PC-9 (cell line): ENCODE data around the gene TOM1L2. TPM values are rescaled to one million over a fixed set of nuclear protein-coding genes. Genes with fewer than 3 reads are reported as not detected.

Experiments used
- BruUV-seq: library from RNA; stranded (reverse); fragments of 400-500 nt; replicated peaks from 2 replicates; lab custom pipeline; 2021; lab: Mats Ljungman, UMichigan
- CTCF ChIA-PET: fragments of 300-600 bp; sonication (Branson Sonifier 250); formaldehyde crosslinking; loops from one replicate; lab custom pipeline; 2022; ENCODE audit warnings: antibody characterized with exemption; lab: Charles Lee
- POLR2A ChIA-PET: fragments of 300-600 bp; sonication (Branson Sonifier 250); formaldehyde crosslinking; loops from one replicate; lab custom pipeline; 2022; ENCODE audit warnings: antibody characterized with exemption; ENCODE audit not compliant: unreplicated experiment; lab: Charles Lee
- DNase-seq, 2 experiments: peaks; one replicate each; pipeline versions ENCODE4 v3.0.0 to v3.0.0-alpha.2; 2015 to 2022; ENCODE audit warnings: mixed read lengths in 1 of 2
- H2AFZ ChIP-seq: fragments of 200-600 bp; sonication (generic); 2 replicates; pipeline ENCODE4 v1.8.1; 2017; ENCODE audit warnings: antibody characterized with exemption
- H3F3A ChIP-seq: fragments of 200-600 bp; sonication (generic); 2 replicates; pipeline ENCODE4 v1.8.1; 2017; ENCODE audit warnings: antibody characterized with exemption, mild to moderate bottlenecking, low read depth; ENCODE audit not compliant: insufficient read depth
- H3K27ac ChIP-seq: fragments of 200-600 bp; sonication (generic); 2 replicates; pipeline ENCODE4 v1.6.1; 2016; ENCODE audit warnings: mixed run types
- H3K27me3 ChIP-seq: fragments of 200-600 bp; sonication (generic); 2 replicates; pipeline ENCODE4 v1.6.1; 2016; ENCODE audit warnings: low read depth, mixed run types; ENCODE audit not compliant: insufficient read depth
- H3K36me3 ChIP-seq: fragments of 200-600 bp; sonication (generic); 2 replicates; pipeline ENCODE4 v1.6.1; 2016; ENCODE audit warnings: low read depth, mixed run types
- H3K4me1 ChIP-seq: fragments of 200-600 bp; sonication (generic); replicated peaks from 2 replicates; pipeline ENCODE4 v1.6.1; 2016; ENCODE audit warnings: mixed run types; ENCODE audit not compliant: insufficient read depth
- H3K4me2 ChIP-seq: fragments of 200-600 bp; sonication (generic); 2 replicates; pipeline ENCODE4 v1.6.1; 2017; ENCODE audit warnings: mixed run types
- H3K4me3 ChIP-seq: fragments of 200-600 bp; sonication (generic); 2 replicates; pipeline ENCODE4 v1.6.1; 2016; ENCODE audit warnings: mixed run types
- H3K79me2 ChIP-seq: fragments of 200-600 bp; sonication (generic); 2 replicates; pipeline ENCODE4 v1.6.1; 2017; ENCODE audit warnings: low read depth, mixed run types
- H3K9me2 ChIP-seq: fragments of 200-600 bp; sonication (generic); 2 replicates; pipeline ENCODE4 v1.8.1; 2017; ENCODE audit warnings: mild to moderate bottlenecking; ENCODE audit not compliant: insufficient read depth
- H3K9me3 ChIP-seq: fragments of 200-600 bp; sonication (generic); 2 replicates; pipeline ENCODE4 v1.8.1; 2016; ENCODE audit warnings: low read depth; ENCODE audit not compliant: insufficient read depth
- H4K20me1 ChIP-seq: fragments of 200-600 bp; sonication (generic); 2 replicates; pipeline ENCODE4 v1.8.1; 2017; ENCODE audit not compliant: insufficient read depth
- CTCF ChIP-seq: fragments of 200-600 bp; sonication (generic); conservative IDR thresholded peaks from 2 replicates; pipeline ENCODE4 v1.6.1; 2017; ENCODE audit warnings: mixed run types, antibody characterized with exemption, mild to moderate bottlenecking, moderate library complexity
- EZH2 ChIP-seq: fragments of 200-600 bp; sonication (generic); IDR thresholded peaks from 2 replicates; pipeline ENCODE4 v1.8.0; 2017; ENCODE audit warnings: antibody characterized with exemption, low read depth
- intact Hi-C: fragments of 100-400 bp; cut with micrococcal nuclease; formaldehyde crosslinking; loops from one replicate; pipeline ENCODE4 v1.10.0; 2022; ENCODE audit not compliant: unreplicated experiment
- total RNA-seq: library from RNA; stranded (reverse); gene quantifications from 2 replicates; pipeline ENCODE4 v1.2.3, GENCODE V29; 2021

Gene TOM1L2
- total RNA-seq, 1 experiment from 2014 or later, result 68.5 TPM

DNA sequence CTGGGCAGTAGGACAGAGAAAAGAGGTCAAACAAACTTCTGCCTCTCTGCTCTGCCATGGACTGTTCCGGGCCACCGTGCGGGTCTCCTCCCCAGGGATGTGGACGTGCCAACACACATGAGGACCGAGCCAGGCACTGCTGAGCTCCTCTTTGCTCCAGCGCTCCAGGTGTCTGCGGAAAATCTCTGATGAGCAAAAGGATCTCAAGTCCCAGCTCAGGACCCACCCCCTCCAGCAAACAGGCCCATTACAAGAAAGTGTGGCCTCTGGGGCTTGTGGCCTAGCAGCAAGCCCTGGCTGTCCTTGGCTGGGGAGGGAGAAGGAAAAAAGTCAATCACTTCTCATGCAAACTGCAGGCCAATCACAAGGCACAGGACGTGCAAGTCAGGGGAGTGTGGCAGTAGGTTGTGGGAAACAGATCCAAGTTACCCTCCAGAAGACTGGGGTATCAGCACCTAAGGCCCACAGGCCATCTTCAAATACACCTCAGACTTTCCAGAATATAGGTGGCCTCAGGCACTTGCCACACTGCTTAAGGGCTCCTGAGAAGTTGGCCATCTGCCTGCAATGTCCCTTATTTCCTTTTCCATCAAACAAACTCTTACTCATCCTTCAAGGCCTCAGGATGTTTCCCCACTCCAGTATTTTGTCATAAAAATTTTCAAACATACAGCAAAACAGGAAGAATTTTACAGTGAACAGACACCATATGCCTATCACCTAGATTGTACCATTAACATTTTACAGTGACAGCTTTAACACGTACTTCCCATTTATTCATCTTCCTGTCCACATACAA lies 99.5 kb downstream of the TOM1L2 start:
- ChIA-PET POLR2A (interaction anchor here (0.8 kb wide), 1 partner anchor 183 kb away, joined by 5 read pairs; no protein-coding TSS in a partner anchor), CTCF (no interaction called here)
- Histone ChIP-seq H3K9me3 (no peaks in the 10 kb centered on the region), H3K4me2 (no peak overlapping the region), H3F3A (peaks cover 12% of the 10 kb centered on the region), H3K79me2 (no peaks in the 10 kb centered on the region), H3K4me3 (no peak overlapping the region), H3K27me3 (no peaks in the 10 kb centered on the region), H3K27ac (no peak overlapping the region), H2AFZ (no peak overlapping the region), H3K9me2 (no peaks in the 10 kb centered on the region), H3K4me1 (peaks cover 15% of the 10 kb centered on the region), H4K20me1 (no peaks in the 10 kb centered on the region), H3K36me3 (no peaks in the 10 kb centered on the region)
- DNase-seq, result peak in 1 of 2 experiments; percentile 55
- intact Hi-C loops, result no loop called here
- no TSS peak for BruUV-seq
- TF ChIP-seq CTCF, result no peak

DNA sequence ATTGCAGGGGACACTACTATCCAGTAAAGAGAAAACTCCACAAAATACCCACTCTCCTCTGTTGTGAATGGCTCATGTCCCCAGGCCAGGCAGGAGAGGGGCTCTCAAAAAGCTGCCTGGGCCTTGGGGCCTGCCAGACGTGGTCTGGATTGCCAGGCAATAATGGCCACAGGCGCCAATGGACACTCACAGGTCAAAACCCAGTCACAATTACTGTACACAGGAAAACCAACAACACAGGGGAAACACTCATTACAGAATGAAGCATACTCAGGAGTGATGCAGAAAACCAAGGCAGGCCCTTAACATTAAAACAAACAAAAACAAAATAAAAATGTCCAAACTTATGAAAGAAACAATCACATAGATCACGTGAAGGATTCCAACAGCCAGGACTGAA lies 100.3 kb downstream of the TOM1L2 start:
- no peak for TF ChIP-seq EZH2
- TF ChIP-seq CTCF, result no peak
- Histone ChIP-seq H3K27ac (no peak overlapping the region), H3F3A (peaks cover 12% of the 10 kb centered on the region), H3K9me3 (no peaks in the 10 kb centered on the region), H3K79me2 (no peaks in the 10 kb centered on the region), H3K27me3 (no peaks in the 10 kb centered on the region), H3K4me2 (no peak overlapping the region), H2AFZ (no peak overlapping the region), H4K20me1 (no peaks in the 10 kb centered on the region), H3K4me3 (no peak overlapping the region), H3K9me2 (no peaks in the 10 kb centered on the region), H3K4me1 (peaks cover 15% of the 10 kb centered on the region), H3K36me3 (no peaks in the 10 kb centered on the region)
- DNase-seq, result no peak
- BruUV-seq, result no TSS peak
- ChIA-PET CTCF (no interaction called here), POLR2A (interaction anchor here (0.8 kb wide), 1 partner anchor 184 kb away, joined by 5 read pairs; no protein-coding TSS in a partner anchor)
- intact Hi-C loops, result no loop called here

GRCh38 chr17:17870247-17870646 lies 102.0 kb downstream of the TOM1L2 start:
- CTCF ChIA-PET, result no interaction called here
- Histone ChIP-seq H3K27ac (no peak overlapping the region), H3K4me1 (peaks cover 15% of the 10 kb centered on the region), H3K36me3 (no peaks in the 10 kb centered on the region), H3K4me2 (no peak overlapping the region), H3K79me2 (no peaks in the 10 kb centered on the region), H3K9me3 (no peaks in the 10 kb centered on the region), H2AFZ (no peak overlapping the region), H3K27me3 (no peaks in the 10 kb centered on the region), H3K4me3 (no peak overlapping the region), H4K20me1 (no peaks in the 10 kb centered on the region), H3F3A (peaks cover 16% of the 10 kb centered on the region), H3K9me2 (no peaks in the 10 kb centered on the region)
- no peak for TF ChIP-seq CTCF
- no peak for TF ChIP-seq EZH2
- DNase-seq, result no peak
- no TSS peak for BruUV-seq
- POLR2A ChIA-PET, result no interaction called here
- intact Hi-C loops, result no loop called here
